ENCODE data around the gene UNC5A. TPM values are rescaled to one million over a fixed set of nuclear protein-coding genes. Genes with fewer than 3 reads are reported as not detected.

Gene UNC5A
- total RNA-seq, 2 donors from 2014 or later = not detected

DNA sequence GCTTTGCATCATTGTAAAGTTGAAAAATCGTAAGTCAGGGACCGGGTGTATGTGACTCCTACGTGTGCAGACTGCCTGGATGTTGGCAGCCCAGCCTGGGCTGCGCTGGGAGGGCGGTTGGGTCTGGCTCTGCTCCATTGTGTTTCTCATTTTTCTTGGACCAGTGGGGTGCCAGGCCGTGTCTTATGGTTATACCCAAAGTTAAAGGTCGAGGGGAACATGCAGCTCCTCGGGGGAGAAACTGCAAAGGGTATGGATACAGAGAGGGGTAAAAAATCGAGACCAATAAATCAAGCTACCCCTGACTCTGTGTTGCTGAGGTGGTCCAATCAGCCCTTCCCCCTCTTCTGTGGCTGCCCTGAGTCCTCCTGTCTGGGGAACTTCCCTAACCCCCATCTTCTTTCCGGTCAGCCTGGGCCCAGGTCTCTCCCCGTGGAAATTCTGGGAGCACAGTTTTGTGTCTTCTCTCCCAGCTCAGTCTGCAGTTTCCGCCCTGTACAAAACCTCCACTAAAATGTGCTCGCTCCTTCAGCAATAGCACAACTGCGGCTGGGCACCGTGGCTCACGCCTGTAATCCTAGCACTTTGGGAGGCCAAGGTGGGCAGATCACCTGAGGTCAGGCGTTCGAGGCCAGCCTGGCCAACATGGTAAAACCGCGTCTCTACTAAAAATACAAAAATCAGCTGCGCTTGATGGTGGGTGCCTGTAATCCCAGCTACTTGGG, 34.1 kb upstream of the UNC5A start:
- Mint-ChIP-seq H3K4me1 (ENCODE audit: low read depth in 2 of 2) (peaks cover 0 to 3% of the 10 kb centered on the region in 2 donors), H3K9me3 (no peaks in the 10 kb centered on the region), H3K4me3 (no peak overlapping the region), H3K27me3 (peaks cover 26 to 37% of the 10 kb centered on the region in 2 donors), H3K27ac (no peak overlapping the region), H3K36me3 (no peaks in the 10 kb centered on the region)
- DNase-seq (ENCODE audit: low spot score) = no peak
- ATAC-seq = no peak

DNA sequence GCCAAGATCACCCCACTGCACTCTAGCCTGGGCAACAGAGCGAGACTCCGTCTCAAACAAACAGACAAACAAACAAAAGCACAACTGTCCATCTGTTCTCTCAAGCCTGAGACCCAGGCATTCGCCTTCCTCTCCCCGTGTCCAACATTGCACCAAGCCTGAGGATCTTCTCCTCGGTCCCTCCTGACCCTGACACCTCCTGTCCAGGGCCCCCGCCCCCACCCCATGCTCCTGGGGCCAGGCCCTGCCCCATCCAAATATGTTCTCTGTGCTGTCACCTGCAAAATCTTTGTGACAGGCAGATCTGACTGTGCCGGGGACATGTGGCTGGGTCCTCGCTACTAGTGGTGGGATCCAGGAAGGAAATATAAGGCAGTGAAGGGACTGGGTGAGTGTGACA, 33.4 kb upstream of the UNC5A start:
- DNase-seq (ENCODE audit: low spot score) = no peak
- no peak for ATAC-seq
- Mint-ChIP-seq H3K9me3 (no peaks in the 10 kb centered on the region), H3K27me3 (peaks cover 29 to 31% of the 10 kb centered on the region in 2 donors), H3K27ac (no peak overlapping the region), H3K4me3 (no peak overlapping the region), H3K36me3 (no peaks in the 10 kb centered on the region), H3K4me1 (ENCODE audit: low read depth in 2 of 2) (peaks cover 0 to 3% of the 10 kb centered on the region in 2 donors)

DNA sequence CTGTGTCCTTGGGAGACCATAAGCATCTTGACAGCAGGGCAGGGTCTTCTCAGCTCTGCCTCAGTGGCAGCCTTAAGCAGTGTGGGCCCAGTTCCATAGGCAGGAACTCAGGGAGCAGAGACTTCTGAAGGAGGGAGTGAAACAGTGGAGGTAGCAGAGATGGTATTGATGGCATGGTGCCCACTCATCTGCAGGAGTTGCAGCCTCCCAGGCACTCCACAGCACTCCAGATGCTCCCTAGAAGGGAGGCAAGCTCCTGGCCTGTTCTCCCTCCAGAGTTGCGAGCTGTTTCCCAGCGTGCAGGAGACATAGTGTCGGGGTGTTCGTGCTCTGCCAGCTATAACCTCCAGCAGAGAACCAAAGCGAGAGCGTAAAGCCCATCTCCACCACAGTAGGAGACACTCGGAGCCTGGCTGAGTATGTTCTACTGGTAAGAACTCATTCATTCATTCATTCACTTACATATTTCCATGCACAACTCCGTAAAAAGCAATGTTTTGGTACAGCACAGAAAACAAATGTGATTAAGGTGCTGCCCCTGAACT, 31.4 kb upstream of the UNC5A start:
- Mint-ChIP-seq H3K27me3 (peaks cover 28 to 29% of the 10 kb centered on the region in 2 donors), H3K9me3 (no peaks in the 10 kb centered on the region), H3K36me3 (no peaks in the 10 kb centered on the region), H3K27ac (no peak overlapping the region), H3K4me1 (ENCODE audit: low read depth in 2 of 2) (peaks cover 0 to 3% of the 10 kb centered on the region in 2 donors), H3K4me3 (no peak overlapping the region)
- ATAC-seq = no peak
- DNase-seq (ENCODE audit: low spot score) = no peak

DNA sequence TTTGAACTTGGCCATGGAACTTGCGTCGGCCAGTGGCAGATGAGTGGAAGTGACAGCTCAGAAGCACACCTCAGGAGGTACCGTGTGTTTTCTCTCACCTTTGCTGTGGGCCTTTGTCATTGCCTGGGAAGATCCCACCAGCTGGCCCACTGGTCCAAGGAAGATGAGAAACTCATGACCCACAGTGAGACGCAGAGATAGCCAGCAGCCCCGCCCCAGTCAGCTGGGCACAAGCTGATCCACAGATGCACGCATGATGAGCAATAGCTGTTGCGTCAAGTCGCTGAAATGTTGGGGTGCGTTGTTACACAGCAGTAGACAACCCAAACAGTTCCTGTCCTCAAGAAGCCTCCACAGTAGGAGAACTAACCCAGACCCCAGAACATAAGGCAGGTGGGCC, 30.8 kb upstream of the UNC5A start:
- no peak overlapping the region for H3K27ac Mint-ChIP-seq
- H3K27me3 Mint-ChIP-seq = peaks cover 29 to 31% of the 10 kb centered on the region in 2 donors
- peaks cover 0 to 3% of the 10 kb centered on the region in 2 donors for H3K4me1 Mint-ChIP-seq (ENCODE audit: low read depth in 2 of 2)
- H3K36me3 Mint-ChIP-seq = no peaks in the 10 kb centered on the region
- no peak for DNase-seq (ENCODE audit: low spot score)
- H3K9me3 Mint-ChIP-seq = no peaks in the 10 kb centered on the region
- no peak for ATAC-seq
- no peak overlapping the region for H3K4me3 Mint-ChIP-seq

DNA sequence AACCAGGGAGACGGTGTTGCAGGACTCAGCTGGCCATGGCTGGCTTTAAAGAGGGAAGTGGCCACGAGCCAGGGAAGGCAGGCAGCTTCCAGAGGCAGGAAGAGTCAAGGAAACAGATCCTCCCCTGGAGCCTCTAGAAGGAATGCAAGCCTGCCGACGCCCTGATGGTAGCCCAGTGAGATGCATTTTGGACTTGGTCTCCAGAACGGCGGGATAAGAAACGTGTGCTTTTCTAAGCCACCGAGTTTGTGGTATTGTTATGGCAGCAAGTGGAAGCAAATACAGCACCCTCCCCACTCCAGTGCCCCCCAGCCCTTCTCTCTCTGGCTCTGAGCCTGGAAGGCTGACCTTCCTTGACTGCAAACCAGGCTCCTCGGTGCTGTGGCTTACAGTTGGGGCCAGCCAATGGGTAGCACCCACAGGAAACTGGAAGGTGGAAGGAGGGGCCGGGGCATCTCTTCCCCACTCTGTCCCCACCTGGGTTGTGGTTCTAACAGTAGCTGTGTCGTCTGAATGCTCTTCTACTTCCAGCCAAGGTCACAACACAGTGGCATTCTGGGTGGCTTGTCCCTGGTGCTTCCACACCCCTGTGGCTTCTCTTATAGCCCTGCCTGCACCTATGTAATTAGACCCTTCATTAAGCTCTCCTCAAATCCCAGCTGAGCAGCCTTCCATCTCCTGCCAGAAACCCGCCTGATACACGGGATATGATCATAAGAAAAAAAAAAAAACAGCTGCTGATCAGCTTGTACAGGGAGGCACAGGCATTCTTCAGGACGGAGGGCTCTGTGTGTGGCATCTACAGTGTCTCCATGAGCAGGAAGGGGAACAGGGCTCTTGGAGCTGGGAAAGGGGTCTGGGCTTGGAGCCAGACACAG, 29.9 kb upstream of the UNC5A start:
- ATAC-seq (no peak), DNase-seq (ENCODE audit: low spot score) (no peak)
- no peaks in the 10 kb centered on the region for H3K9me3 Mint-ChIP-seq
- no peaks in the 10 kb centered on the region for H3K4me1 Mint-ChIP-seq (ENCODE audit: low read depth in 2 of 2)
- H3K27me3 Mint-ChIP-seq = peaks cover 21 to 24% of the 10 kb centered on the region in 2 donors
- H3K4me3 Mint-ChIP-seq = no peak overlapping the region
- no peak overlapping the region for H3K27ac Mint-ChIP-seq
- H3K36me3 Mint-ChIP-seq = no peaks in the 10 kb centered on the region

DNA sequence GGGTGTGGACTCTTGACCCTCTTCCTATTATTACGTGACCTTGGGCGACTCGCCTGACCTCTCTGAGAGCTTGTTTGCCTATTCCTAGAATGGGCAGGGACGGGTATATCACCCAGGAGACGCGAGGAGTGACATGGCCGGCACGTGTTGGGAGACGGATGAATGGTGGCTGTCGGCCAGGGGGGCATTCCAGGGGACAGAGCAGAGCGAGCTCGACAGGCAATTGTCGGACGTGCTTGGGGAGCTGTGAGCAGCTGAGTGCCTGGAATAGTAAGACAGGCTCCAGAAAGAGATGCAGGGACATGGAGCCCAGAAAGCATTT, 29.3 kb upstream of the UNC5A start:
- DNase-seq (ENCODE audit: low spot score) (no peak), ATAC-seq (no peak)
- Mint-ChIP-seq H3K4me3 (no peak overlapping the region), H3K27me3 (peaks cover 19 to 24% of the 10 kb centered on the region in 2 donors), H3K9me3 (no peaks in the 10 kb centered on the region), H3K4me1 (ENCODE audit: low read depth in 2 of 2) (no peaks in the 10 kb centered on the region), H3K27ac (no peak overlapping the region), H3K36me3 (no peaks in the 10 kb centered on the region)

DNA sequence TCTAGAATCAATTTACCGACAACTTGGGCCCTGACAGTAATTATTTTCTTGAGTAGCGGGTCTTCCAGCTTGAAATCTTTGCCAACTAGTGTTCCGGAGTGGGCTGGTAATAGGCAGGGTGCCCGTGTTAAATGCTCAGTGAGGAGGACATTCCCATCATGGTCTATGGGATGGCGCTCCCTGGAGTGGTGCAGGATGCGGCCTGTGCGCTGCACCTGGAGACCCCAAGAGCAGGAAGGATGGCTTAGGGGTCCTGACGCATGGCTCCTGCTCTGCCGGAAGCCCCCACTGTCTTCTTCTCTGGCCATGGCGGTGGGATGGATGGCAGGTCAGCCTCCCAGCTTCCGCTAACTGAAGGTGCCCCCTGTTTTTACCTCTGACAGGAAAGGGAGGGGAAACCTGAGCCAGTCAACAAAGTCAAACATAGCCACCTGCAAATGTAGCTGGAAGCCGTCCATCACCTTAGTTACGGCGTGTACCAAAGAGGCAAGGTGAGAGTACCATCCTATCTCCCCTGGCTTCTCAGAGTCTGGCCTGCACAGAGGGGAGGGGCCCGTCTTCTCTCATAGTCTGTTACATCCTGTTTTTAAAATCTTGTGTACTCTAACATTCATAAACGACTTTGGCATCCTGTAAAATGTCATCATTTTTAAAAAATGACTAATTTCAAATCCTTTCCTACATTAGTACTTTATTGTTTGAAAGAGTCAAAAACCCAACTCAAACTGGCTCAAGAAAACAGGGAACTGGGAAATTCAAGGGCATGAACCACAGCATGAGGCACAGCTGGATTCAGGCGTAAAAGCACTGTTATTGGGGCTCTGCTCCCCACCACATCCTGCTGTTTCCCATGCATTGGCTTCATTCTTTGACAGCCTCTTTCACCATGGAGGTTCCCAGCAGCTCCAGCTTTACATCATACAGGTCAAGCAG, 28.5 kb upstream of the UNC5A start:
- no peak for ATAC-seq
- H3K9me3 Mint-ChIP-seq = no peaks in the 10 kb centered on the region
- H3K27me3 Mint-ChIP-seq = peaks cover 19 to 26% of the 10 kb centered on the region in 2 donors
- no peaks in the 10 kb centered on the region for H3K36me3 Mint-ChIP-seq
- H3K4me3 Mint-ChIP-seq = no peak overlapping the region
- H3K4me1 Mint-ChIP-seq (ENCODE audit: low read depth in 2 of 2) = no peaks in the 10 kb centered on the region
- no peak overlapping the region for H3K27ac Mint-ChIP-seq
- DNase-seq (ENCODE audit: low spot score) = no peak

DNA sequence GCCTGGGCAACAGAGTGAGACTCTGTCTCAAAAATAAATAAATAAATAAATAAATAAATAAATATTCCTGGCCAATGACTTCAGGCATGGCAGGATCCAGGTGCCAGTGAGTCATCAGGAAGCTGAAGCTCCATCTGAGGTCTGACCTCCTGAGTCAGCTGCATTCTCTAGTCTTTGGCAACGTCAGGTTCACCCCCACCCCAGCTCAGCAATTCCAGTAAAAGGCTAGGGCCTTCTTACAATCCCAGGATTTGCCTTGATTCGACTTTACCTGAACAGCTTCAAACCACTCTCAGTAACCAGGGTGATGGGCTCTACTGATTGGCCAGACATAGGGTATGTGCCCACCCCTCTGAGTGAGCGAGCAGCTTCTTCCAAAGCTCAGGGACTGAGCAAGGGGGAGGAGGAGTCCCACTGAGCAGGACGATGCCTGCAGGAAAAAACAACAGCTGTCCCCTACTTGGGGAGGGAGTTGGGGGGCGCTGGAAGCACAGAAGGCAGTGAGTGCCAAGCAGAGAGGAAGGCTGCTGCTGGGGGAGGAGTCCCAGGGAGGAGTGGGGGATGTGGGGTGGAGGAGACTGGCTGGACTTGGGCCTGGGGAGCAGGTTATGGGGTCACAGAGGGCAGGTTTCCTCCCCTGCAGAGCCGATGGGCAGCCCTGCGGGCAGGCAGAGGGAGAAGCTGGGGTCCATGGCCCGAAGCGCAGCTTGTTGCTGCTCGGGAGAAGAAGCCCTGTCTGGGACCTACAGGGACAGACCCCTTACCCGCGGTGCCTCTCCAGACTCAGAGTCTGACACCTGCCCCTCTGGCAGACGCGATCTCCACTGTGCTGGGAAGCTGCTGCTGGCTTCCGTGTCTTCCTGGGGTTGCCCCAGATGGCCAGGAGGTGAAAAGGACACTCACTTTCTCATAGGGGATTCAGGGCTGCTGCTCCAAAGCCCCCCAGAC, 25.9 kb upstream of the UNC5A start:
- Mint-ChIP-seq H3K36me3 (no peaks in the 10 kb centered on the region), H3K4me1 (ENCODE audit: low read depth in 2 of 2) (no peaks in the 10 kb centered on the region), H3K4me3 (no peak overlapping the region), H3K9me3 (no peaks in the 10 kb centered on the region), H3K27me3 (peaks cover 27 to 30% of the 10 kb centered on the region in 2 donors), H3K27ac (no peak overlapping the region)
- DNase-seq (ENCODE audit: low spot score) = no peak
- peak in 1 of 2 donors; percentile 26 for ATAC-seq

DNA sequence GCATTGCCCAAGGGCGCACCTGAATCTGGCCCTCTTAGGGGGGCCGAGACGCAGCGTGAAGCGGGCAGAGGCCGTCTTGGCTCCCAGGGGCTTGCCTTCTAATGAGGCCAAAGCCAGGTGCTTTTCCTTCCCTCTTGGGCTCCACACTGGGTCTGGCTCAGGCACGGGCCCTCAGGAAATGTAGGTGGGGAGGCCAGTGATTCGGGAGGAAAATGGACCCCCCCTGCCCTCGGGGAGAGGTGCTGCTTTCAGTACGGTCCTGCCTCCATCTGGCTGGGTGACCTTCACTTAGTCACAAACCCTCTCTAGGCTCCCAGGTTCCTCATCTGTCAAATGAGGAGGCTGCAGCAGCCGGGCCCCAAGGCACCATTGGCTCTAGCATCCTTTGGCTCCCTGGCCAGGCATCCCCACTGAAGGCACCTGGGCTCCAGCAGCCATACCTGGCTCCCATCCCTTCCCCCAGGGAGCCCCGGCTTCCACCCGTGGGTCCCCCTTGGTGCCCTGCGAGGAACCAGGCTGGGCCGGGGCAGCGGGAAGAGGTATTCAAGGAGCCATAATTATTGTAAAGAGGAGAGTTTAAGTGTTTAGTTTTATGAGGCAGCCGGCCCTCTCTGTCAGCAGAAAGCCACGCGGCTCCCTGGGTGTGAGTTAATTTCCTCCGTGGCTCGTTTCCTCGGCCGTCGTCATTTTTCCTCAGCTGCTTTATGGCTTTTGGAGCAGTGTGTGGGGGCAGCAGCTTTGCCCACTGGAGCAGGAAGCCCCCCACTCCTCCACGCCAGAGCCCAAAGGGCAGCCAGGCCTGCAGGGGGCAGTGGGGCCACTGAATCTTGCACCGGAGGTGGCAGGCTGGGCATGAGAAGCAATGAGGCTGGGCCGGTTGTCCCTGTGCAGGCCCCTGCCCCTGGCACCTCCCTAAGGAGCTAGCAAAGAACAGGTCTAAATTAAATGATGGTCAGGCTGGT, 24.9 kb upstream of the UNC5A start:
- DNase-seq (ENCODE audit: low spot score) (no peak), ATAC-seq (no peak)
- H3K27ac Mint-ChIP-seq = no peak overlapping the region
- H3K9me3 Mint-ChIP-seq = no peaks in the 10 kb centered on the region
- H3K4me1 Mint-ChIP-seq (ENCODE audit: low read depth in 2 of 2) = no peaks in the 10 kb centered on the region
- peaks cover 32% of the 10 kb centered on the region in 2 donors for H3K27me3 Mint-ChIP-seq
- H3K36me3 Mint-ChIP-seq = no peaks in the 10 kb centered on the region
- H3K4me3 Mint-ChIP-seq = no peak overlapping the region

DNA sequence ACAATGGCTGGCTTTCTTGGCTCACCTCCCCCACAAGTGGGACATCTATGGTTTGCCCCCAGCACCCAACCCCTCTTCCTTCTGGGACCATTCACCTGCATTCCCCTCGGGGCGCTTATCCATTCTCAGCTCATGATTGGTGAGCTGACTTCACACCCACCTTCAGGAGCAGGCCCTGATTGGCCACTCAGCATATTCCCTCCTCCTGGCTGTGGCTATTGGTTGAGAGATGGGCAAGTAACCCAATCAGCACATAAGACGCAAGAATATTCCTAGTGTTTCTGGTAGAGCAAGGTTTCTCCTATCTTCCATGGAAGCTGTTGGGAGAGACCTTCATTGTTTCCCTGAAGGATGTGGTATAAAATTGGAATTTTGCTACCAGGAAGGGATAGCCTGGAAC, 22.7 kb upstream of the UNC5A start:
- ATAC-seq = no peak
- DNase-seq (ENCODE audit: low spot score) = no peak
- no peak overlapping the region for H3K27ac Mint-ChIP-seq
- no peak overlapping the region for H3K4me3 Mint-ChIP-seq
- no peaks in the 10 kb centered on the region for H3K4me1 Mint-ChIP-seq (ENCODE audit: low read depth in 2 of 2)
- peaks cover 23 to 27% of the 10 kb centered on the region in 2 donors for H3K27me3 Mint-ChIP-seq
- H3K36me3 Mint-ChIP-seq = no peaks in the 10 kb centered on the region
- no peaks in the 10 kb centered on the region for H3K9me3 Mint-ChIP-seq

DNA sequence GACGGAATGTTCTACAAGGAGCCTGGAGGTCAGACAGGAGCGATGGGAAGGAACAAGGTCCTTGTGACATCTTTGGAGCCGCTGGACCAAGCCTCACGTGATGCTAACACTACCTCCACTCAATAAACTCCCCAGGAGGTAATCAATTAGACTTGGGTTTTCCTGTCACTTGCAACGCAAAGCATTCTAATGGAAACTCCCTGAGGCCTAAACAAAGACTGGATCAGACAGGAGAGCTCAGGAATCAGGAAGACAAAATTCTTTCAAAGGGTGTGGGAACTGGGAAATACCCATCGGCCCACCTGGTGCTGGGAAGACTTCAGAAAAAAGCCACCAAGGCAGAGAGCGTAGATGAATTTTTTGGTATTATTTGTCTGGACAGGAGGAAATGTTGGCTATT, 22.3 kb upstream of the UNC5A start:
- ATAC-seq (no peak), DNase-seq (ENCODE audit: low spot score) (no peak)
- no peaks in the 10 kb centered on the region for H3K36me3 Mint-ChIP-seq
- no peaks in the 10 kb centered on the region for H3K9me3 Mint-ChIP-seq
- H3K27me3 Mint-ChIP-seq = peaks cover 23 to 27% of the 10 kb centered on the region in 2 donors
- no peaks in the 10 kb centered on the region for H3K4me1 Mint-ChIP-seq (ENCODE audit: low read depth in 2 of 2)
- H3K27ac Mint-ChIP-seq = no peak overlapping the region
- H3K4me3 Mint-ChIP-seq = no peak overlapping the region

Measured in natural killer cell treated with Interleukin-12 subunit alpha and Interleukin-12 subunit beta and Interleukin-15 and Interleukin-18, amount 100 ng/mL, for 72 hours (primary cell).